ENCODE data around the gene AFDN.

Gene AFDN

DNA sequence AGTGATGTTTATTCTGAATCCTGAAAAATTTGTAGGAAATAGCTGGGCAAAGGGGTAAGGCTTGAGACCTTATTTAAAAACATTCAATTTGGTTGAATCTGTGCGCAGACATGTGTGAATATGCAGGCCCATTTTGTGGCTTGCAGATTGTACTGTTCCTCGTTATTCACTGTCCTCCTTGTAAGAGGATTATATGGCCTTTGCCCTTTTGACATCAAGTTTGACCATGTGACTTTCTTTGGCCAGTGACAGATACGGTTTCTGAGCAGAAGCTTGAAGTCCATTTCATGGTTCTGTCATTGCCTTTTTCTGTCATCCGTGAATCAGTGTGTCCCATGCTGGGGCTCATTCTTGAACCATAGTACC, 13.4 kb downstream of the AFDN start:
- TF ChIP-seq, protein P1, sequence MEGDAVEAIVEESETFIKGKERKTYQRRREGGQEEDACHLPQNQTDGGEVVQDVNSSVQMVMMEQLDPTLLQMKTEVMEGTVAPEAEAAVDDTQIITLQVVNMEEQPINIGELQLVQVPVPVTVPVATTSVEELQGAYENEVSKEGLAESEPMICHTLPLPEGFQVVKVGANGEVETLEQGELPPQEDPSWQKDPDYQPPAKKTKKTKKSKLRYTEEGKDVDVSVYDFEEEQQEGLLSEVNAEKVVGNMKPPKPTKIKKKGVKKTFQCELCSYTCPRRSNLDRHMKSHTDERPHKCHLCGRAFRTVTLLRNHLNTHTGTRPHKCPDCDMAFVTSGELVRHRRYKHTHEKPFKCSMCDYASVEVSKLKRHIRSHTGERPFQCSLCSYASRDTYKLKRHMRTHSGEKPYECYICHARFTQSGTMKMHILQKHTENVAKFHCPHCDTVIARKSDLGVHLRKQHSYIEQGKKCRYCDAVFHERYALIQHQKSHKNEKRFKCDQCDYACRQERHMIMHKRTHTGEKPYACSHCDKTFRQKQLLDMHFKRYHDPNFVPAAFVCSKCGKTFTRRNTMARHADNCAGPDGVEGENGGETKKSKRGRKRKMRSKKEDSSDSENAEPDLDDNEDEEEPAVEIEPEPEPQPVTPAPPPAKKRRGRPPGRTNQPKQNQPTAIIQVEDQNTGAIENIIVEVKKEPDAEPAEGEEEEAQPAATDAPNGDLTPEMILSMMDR (IDR thresholded peaks at IDR 0.05), result no peak

DNA sequence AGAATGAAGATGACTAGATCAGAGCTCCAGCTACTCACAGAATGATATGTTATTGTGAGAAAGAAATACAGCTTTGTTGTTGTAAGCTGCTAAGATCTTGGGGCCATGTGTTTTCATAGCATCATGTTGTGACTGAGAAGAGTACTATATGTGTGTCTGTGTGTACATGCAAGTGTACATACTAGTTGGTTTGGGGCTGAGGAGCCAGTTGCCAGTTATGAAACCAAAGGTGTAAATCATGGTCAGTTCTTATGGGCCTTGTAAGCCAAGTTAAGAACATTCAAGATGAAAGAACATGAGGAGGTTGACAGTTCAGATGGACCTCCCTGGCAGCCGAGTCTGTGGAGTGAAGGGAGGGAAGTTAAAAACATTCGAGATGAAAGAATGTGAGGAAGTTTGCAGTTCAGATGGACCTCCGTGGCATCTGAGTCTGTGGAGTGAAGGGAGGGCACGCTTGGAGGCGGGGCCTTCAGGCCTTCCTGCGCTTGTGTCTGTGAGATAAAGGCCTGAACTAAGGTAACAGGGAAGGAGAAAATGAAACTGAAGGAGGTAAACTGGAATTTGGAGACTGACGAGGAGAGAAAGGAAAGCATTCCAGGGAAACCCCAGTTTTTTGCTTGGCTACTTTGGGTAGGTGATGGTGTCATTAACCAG, 13.9 kb downstream of the AFDN start:
- TF ChIP-seq, protein P1 (IDR thresholded peaks at IDR 0.05), result no peak

DNA sequence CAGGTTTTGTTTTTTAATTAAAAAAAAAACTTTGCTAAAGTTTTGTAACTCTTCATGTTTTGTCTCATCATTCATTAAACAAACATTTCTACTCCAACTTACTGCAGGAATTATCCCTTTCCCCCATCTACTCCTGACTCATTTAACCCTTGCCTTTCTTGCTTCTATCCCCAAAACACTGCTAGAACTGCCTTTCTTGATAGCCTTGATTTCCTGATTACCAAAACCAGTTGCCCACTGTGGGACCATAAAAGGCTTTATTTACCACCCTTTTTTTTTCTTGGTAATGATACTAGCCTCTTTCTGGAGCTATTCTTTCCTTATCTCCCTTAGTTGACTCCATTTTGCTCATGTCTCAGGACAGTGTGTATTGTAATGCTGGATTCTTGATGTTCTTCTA, 15.3 kb downstream of the AFDN start:
- TF ChIP-seq, protein P1 (IDR thresholded peaks at IDR 0.05), result no peak

DNA sequence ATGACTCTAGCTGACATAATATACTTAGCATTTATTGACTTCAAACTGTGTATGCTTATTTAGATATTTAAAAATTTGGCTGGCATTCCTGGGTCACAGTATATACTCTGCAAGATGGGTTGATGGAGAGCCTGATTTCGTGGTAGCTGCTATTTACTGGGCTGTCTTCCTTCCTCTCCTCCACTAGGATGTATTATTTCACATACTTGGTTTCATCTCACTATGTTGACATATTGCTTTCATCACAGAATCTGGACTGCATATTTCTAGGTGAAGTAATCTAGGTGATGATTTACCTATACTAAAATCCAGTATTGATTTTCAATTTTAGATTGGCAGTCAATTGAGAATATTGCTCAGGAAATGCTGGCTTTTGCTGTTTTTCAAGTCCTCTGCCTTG, 15.7 kb downstream of the AFDN start:
- TF ChIP-seq, protein P1 (IDR thresholded peaks at IDR 0.05), result no peak

DNA sequence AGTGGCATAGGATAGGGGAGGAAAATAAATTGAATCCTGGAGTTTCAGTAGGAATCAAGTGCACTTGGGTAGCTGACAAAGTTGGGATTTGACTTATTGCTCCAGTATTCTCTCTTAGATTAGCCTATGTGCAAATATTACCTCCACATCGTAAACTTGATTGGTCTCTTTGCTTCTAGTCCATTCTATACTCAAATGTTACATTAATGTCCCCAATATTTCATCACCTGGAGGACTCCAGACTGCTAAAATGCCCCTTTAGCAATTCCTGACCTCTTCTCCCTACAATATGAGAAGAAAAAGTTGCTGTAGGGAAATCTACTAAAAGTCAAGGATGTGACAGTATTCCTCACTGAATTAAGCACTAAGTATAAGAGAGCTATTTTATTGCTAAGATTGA, 16.3 kb downstream of the AFDN start:
- TF ChIP-seq, protein P1 (IDR thresholded peaks at IDR 0.05), result no peak

DNA sequence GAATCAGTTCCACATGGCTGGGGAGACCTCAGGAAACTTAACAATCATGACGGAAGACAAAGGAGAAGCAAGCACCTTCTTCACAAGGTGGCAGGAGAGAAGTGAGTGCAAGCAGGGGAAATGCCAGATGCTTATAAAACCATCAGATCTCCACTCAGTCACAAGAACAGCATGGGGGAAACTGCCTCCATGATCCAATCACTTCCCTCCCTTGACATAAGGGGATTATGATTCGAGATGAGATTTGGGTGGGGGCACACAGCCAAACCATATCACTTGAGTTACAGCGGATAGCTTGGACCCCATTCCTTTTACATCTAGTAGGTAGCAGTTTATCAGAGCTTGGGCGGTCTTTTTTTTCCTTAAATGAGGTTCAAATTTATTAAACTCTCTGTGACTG, 19.1 kb downstream of the AFDN start:
- TF ChIP-seq, protein P1 (IDR thresholded peaks at IDR 0.05), result no peak

DNA sequence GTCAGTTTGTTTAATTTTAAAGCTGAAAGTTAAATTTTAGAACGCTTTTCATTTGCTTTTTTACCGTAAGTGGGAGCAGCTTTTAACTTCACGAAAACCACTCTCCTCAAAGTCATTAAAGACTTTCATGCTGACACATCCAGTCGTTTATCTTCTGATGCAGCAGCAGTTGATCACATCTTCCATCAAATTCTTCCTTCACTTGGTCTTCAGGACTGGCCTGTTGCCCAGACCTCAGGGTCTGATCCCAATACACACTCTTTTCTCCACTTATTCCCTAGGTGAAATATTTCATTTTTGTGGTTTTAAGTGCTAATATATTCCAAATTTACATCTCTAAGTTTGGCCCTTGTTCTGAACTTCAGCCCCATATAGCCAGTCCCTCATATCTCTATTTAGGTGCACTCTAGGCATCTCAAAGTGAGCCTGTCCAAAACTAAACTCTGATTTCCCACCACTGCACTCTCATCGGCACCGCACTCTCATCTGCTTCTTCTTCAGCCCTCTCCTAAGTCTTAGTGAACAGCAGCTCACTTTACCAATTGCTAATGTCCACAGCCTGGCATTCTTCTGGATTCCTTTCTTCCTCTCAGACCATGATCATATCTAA, 20.4 kb downstream of the AFDN start:
- TF ChIP-seq, protein P1 (IDR thresholded peaks at IDR 0.05), result no peak

Data from LNCAP (cell line).